ENCODE measurements around the gene SS18. TPM values are rescaled to one million over a fixed set of nuclear protein-coding genes. Genes with fewer than 3 reads are reported as not detected.

SS18 gene
- total and polyA plus RNA-seq, 2 of the 13 experiments (the other 11 are each of a cell fraction or from before 2014, with no cell fraction given), result 49.2 to 82.7 TPM

DNA sequence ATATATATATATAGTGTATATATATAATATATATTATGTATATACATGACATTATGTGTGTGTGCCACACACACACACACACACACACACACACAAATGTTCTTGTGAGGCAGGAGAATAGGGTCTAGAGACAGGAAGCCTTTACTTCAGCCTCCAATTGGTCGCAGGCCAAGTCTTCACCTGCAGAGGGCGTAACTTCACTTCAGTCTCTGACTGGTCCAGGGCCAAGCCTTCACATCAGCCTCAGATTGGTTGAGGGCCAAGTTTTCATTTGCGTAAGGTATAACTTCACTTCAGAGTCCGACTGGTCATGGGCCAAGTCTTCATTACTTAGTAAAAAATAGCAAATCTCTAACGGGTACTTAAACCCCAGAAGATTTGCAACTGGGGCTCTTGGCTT, 13.2 kb upstream of the SS18 start:
- ATAC-seq, result no peak
- 4% methylated on average over 5 of the region's 5 CpGs for WGBS (ENCODE audit: low lambda C conversion rate)
- no peak for FAIRE-seq

More for the DNA sequence above, 13.2 kb upstream of the SS18 start:
- CTCF ChIA-PET (ENCODE audit: low intra/inter-chr PET ratio, low total read pairs), result no interaction called here
- BruUV-seq (replicated peaks), result no TSS peak
- Histone ChIP-seq H3K27ac (ENCODE audit: extremely low read length, insufficient read depth, low read length) (no peak overlapping the region), H4K20me1 (ENCODE audit: insufficient read depth, low read length) (no peaks in the 10 kb centered on the region), H3K36me3 (replicated peaks in 1 of 2; ENCODE audit: control insufficient read depth in 1 of 2, insufficient read depth in 2 of 2, low read length in 2 of 2) (no peaks in the 10 kb centered on the region), H3K9me3 (ENCODE audit: low read length) (no peaks in the 10 kb centered on the region), H3K27me3 (ENCODE audit: control insufficient read depth in 1 of 2, insufficient read depth in 2 of 2, low read length in 2 of 2) (no peaks in the 10 kb centered on the region), H3K9ac (ENCODE audit: insufficient read depth, low read depth, low read length) (no peak overlapping the region), H3K4me2 (ENCODE audit: low read depth, low read length) (no peak overlapping the region), H3K4me3 (replicated peaks in 1 of 3; ENCODE audit: insufficient read depth in 1 of 3, low read depth in 2 of 3, low read length in 3 of 3) (no peak overlapping the region), H2AFZ (ENCODE audit: low read length) (no peak overlapping the region), H3K4me1 (ENCODE audit: insufficient read depth, low read length) (no peaks in the 10 kb centered on the region), H3K79me2 (ENCODE audit: insufficient read depth, low read length) (no peaks in the 10 kb centered on the region)
- POLR2A ChIA-PET, result no interaction called here
- in situ Hi-C loops (cut with HindIII; ENCODE audit: extremely low pct_ligation_motif_present, low pct_unique_long_range_greater_than_20kb), result no loop called here
- TF ChIP-seq ISL2 (CRISPR knock-in tag; IDR thresholded peaks at IDR 0.05), result no peak
- TF ChIP-seq, protein P1, sequence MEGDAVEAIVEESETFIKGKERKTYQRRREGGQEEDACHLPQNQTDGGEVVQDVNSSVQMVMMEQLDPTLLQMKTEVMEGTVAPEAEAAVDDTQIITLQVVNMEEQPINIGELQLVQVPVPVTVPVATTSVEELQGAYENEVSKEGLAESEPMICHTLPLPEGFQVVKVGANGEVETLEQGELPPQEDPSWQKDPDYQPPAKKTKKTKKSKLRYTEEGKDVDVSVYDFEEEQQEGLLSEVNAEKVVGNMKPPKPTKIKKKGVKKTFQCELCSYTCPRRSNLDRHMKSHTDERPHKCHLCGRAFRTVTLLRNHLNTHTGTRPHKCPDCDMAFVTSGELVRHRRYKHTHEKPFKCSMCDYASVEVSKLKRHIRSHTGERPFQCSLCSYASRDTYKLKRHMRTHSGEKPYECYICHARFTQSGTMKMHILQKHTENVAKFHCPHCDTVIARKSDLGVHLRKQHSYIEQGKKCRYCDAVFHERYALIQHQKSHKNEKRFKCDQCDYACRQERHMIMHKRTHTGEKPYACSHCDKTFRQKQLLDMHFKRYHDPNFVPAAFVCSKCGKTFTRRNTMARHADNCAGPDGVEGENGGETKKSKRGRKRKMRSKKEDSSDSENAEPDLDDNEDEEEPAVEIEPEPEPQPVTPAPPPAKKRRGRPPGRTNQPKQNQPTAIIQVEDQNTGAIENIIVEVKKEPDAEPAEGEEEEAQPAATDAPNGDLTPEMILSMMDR (CRISPR knock-in tag; IDR thresholded peaks at IDR 0.05), result peak; percentile 36
- TF ChIP-seq, protein P2, sequence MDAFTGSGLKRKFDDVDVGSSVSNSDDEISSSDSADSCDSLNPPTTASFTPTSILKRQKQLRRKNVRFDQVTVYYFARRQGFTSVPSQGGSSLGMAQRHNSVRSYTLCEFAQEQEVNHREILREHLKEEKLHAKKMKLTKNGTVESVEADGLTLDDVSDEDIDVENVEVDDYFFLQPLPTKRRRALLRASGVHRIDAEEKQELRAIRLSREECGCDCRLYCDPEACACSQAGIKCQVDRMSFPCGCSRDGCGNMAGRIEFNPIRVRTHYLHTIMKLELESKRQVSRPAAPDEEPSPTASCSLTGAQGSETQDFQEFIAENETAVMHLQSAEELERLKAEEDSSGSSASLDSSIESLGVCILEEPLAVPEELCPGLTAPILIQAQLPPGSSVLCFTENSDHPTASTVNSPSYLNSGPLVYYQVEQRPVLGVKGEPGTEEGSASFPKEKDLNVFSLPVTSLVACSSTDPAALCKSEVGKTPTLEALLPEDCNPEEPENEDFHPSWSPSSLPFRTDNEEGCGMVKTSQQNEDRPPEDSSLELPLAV (CRISPR knock-in tag; conservative IDR thresholded peaks at IDR 0.05; ENCODE audit: low read depth), result no peak
- TF ChIP-seq, protein P3, sequence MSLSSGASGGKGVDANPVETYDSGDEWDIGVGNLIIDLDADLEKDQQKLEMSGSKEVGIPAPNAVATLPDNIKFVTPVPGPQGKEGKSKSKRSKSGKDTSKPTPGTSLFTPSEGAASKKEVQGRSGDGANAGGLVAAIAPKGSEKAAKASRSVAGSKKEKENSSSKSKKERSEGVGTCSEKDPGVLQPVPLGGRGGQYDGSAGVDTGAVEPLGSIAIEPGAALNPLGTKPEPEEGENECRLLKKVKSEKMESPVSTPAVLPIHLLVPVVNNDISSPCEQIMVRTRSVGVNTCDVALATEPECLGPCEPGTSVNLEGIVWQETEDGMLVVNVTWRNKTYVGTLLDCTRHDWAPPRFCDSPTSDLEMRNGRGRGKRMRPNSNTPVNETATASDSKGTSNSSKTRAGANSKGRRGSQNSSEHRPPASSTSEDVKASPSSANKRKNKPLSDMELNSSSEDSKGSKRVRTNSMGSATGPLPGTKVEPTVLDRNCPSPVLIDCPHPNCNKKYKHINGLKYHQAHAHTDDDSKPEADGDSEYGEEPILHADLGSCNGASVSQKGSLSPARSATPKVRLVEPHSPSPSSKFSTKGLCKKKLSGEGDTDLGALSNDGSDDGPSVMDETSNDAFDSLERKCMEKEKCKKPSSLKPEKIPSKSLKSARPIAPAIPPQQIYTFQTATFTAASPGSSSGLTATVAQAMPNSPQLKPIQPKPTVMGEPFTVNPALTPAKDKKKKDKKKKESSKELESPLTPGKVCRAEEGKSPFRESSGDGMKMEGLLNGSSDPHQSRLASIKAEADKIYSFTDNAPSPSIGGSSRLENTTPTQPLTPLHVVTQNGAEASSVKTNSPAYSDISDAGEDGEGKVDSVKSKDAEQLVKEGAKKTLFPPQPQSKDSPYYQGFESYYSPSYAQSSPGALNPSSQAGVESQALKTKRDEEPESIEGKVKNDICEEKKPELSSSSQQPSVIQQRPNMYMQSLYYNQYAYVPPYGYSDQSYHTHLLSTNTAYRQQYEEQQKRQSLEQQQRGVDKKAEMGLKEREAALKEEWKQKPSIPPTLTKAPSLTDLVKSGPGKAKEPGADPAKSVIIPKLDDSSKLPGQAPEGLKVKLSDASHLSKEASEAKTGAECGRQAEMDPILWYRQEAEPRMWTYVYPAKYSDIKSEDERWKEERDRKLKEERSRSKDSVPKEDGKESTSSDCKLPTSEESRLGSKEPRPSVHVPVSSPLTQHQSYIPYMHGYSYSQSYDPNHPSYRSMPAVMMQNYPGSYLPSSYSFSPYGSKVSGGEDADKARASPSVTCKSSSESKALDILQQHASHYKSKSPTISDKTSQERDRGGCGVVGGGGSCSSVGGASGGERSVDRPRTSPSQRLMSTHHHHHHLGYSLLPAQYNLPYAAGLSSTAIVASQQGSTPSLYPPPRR (CRISPR knock-in tag; IDR thresholded peaks at IDR 0.05; ENCODE audit: borderline replicate concordance), result no peak
- TF ChIP-seq, protein P4, sequence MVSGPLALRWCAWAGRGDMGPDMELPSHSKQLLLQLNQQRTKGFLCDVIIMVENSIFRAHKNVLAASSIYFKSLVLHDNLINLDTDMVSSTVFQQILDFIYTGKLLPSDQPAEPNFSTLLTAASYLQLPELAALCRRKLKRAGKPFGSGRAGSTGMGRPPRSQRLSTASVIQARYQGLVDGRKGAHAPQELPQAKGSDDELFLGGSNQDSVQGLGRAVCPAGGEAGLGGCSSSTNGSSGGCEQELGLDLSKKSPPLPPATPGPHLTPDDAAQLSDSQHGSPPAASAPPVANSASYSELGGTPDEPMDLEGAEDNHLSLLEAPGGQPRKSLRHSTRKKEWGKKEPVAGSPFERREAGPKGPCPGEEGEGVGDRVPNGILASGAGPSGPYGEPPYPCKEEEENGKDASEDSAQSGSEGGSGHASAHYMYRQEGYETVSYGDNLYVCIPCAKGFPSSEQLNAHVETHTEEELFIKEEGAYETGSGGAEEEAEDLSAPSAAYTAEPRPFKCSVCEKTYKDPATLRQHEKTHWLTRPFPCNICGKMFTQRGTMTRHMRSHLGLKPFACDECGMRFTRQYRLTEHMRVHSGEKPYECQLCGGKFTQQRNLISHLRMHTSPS (CRISPR knock-in tag; IDR thresholded peaks at IDR 0.05; ENCODE audit: low read depth), result no peak
- no peak for TF ChIP-seq SNAPC5 (CRISPR knock-in tag; IDR thresholded peaks at IDR 0.05; ENCODE audit: borderline replicate concordance)
- no peak for TF ChIP-seq HNRNPH1 (optimal IDR thresholded peaks at IDR 0.05; ENCODE audit: low read depth, low read length)
- intact Hi-C loops (cut with micrococcal nuclease; ENCODE audit: unreplicated experiment), result no loop called here
- DNase-seq (ENCODE audit: low spot score), result peak; percentile 4

Data from HepG2 (cell line).